Ovary (tissue), 3 donors: ENCODE results near the gene ZBTB1.

Source experiments
- CTCF ChIP-seq, 3 donors: fragments of 450-650 bp in 2 of 3; fragments of 200-600 bp in 1 of 3; IDR thresholded peaks; one replicate each; pipeline versions ENCODE4 v1.5.1 to v1.8.0; 2016 to 2022; ENCODE audit warnings: antibody characterized with exemption in 3 of 3, mild to moderate bottlenecking in 1 of 3
- EP300 ChIP-seq: sonication (generic); formaldehyde crosslinking; IDR thresholded peaks from one replicate; pipeline ENCODE4 v1.6.1; 2017; ENCODE audit warnings: antibody characterized with exemption
- POLR2A ChIP-seq: fragments of 450-650 bp; IDR thresholded peaks from one replicate; pipeline ENCODE4 v1.6.1; 2017; ENCODE audit warnings: antibody characterized with exemption, mild to moderate bottlenecking, moderate library complexity
- donor health status: DM: no; HTN: no; CAD: no.

- no peak for TF ChIP-seq POLR2A
- no peak for TF ChIP-seq CTCF (IDR thresholded peaks at IDR 0.05)
- no peak for TF ChIP-seq EP300
Observed at GRCh38 chr14:64573109-64573508, 68.5 kb downstream of the ZBTB1 start.
